Testis (tissue), 3 donors: ENCODE measurements around the gene RASD1. TPM values are rescaled to one million over a fixed set of nuclear protein-coding genes. Genes with fewer than 3 reads are reported as not detected.

Experiments
- DNase-seq: peaks from one replicate; pipeline ENCODE4 v3.0.0-alpha.2; 2019
- H3K27ac ChIP-seq, 2 donors: fragments of 200-600 bp; sonication (generic); one replicate each; pipeline ENCODE4 v1.5.1; 2019
- H3K27me3 ChIP-seq: fragments of 200-600 bp; sonication (generic); one replicate; pipeline ENCODE4 v1.5.1; 2019
- H3K36me3 ChIP-seq: fragments of 200-600 bp; sonication (generic); one replicate; pipeline ENCODE4 v1.5.1; 2017; ENCODE audit warnings: low read depth; ENCODE audit errors: missing control alignments
- H3K4me1 ChIP-seq: fragments of 200-600 bp; sonication (generic); one replicate; pipeline ENCODE4 v1.5.1; 2019
- H3K4me3 ChIP-seq, 2 donors: fragments of 200-600 bp; sonication (generic); one replicate each; pipeline ENCODE4 v1.5.1; 2017 to 2019
- H3K9me3 ChIP-seq: fragments of 200-600 bp; sonication (generic); one replicate; pipeline ENCODE4 v1.5.1; 2017
- POLR2A ChIP-seq: fragments of 450-650 bp; IDR thresholded peaks from one replicate; pipeline ENCODE4 v1.6.1; 2017; ENCODE audit warnings: antibody characterized with exemption, mild to moderate bottlenecking, moderate library complexity
- whole genome bisulfite sequencing, 2 donors: methylation state at CpG; one replicate each; pipeline ENCODE4 v1.1.5; 2018; 5-methylcytosine and 5-hydroxymethylcytosine counted together
- intact Hi-C: fragments of 100-400 bp; cut with DNase I; formaldehyde crosslinking; loops from one replicate; pipeline ENCODE4 v1.15.1; 2023; ENCODE audit warnings: low total_unique reads
- polyA plus RNA-seq: library from polyadenylated mRNA; stranded (reverse); fragments of 350-450 nt; fragmentation: Illumina TruSeq; extraction: RNeasy Lipid Tissue Mini Kit (QIAGEN cat#74804); gene quantifications from one replicate; pipeline ENCODE4 v1.2.3, GENCODE V29; 2014; ENCODE audit warnings: low read depth, low replicate concordance; ENCODE audit not compliant: insufficient read depth
- total RNA-seq, 2 donors: library from RNA; depleted of rRNA; stranded (reverse); fragments of >200 nt; gene quantifications; one replicate each; pipeline ENCODE4 v1.2.3, GENCODE V29; 2016
- TF ChIP-seq, protein P1 (sequence below), 3 experiments: fragments of 450-650 bp in 2 of 3; fragments of 200-600 bp in 1 of 3; sonication (generic) in 1 of 3; IDR thresholded peaks; one replicate each; pipeline ENCODE4 v1.5.1; 2016 to 2019; ENCODE audit warnings: antibody characterized with exemption in 3 of 3, mild to moderate bottlenecking in 2 of 3, moderate library complexity in 1 of 3

Gene RASD1
- total and polyA plus RNA-seq, 3 donors from 2014 or later, result 50.1 to 129 (median 99.7) TPM

DNA sequence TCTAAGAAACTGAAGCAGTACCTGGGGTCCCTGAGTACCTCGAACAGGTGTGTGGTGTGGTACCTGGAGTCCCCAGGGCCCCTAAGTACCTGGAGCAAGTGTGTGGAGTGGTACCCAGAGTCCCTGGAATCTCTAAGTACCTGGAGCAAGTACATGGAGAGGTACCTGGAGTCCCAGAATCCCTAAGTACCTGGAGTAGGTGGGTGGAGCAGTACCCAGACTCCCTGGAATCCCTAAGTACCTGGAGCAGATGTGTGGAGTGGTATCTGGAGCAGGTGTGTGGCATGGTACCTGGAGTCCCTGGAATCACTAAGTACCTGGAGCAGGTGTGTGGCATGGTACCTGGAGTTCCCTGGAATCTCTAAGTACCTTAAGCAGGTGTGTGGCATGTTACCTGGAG, 41.9 kb downstream of the RASD1 start:
- H3K9me3 ChIP-seq, result no peaks in the 10 kb centered on the region
- no peaks in the 10 kb centered on the region for H3K27me3 ChIP-seq
- no peaks in the 10 kb centered on the region for H3K36me3 ChIP-seq
- no peak for TF ChIP-seq POLR2A
- TF ChIP-seq, protein P1, sequence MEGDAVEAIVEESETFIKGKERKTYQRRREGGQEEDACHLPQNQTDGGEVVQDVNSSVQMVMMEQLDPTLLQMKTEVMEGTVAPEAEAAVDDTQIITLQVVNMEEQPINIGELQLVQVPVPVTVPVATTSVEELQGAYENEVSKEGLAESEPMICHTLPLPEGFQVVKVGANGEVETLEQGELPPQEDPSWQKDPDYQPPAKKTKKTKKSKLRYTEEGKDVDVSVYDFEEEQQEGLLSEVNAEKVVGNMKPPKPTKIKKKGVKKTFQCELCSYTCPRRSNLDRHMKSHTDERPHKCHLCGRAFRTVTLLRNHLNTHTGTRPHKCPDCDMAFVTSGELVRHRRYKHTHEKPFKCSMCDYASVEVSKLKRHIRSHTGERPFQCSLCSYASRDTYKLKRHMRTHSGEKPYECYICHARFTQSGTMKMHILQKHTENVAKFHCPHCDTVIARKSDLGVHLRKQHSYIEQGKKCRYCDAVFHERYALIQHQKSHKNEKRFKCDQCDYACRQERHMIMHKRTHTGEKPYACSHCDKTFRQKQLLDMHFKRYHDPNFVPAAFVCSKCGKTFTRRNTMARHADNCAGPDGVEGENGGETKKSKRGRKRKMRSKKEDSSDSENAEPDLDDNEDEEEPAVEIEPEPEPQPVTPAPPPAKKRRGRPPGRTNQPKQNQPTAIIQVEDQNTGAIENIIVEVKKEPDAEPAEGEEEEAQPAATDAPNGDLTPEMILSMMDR (IDR thresholded peaks at IDR 0.05), result no peak
- H3K4me1 ChIP-seq, result no peaks in the 10 kb centered on the region
- H3K27ac ChIP-seq, result no peak overlapping the region
- no peak for DNase-seq
- no peak overlapping the region for H3K4me3 ChIP-seq
- WGBS, 2 donors, result 75 to 90% methylated on average over 1 of the region's 1 CpG
- intact Hi-C loops, result no loop called here

DNA sequence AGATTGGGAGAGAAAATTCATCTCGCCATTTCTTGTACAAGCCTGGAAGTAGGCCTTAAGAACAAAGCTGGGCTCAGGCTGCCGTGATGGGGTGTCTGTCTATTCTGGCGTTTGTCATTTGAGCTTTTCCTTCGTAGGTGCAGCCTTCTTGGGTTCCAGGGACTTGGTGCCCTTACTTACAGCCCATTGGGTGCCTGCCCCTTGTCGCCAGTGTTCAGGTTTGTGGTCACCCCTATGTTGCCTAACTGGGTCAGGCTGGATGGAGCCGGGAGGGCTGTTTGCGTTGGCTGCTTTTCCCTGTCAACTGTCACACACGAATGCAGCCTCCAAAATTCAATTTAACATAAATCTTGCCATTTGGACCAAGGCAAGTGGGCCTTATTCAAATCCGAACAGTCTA, 43.1 kb downstream of the RASD1 start:
- DNase-seq, result no peak
- Histone ChIP-seq H3K27me3 (no peaks in the 10 kb centered on the region), H3K4me3 (no peak overlapping the region), H3K9me3 (no peaks in the 10 kb centered on the region), H3K27ac (no peak overlapping the region), H3K4me1 (no peaks in the 10 kb centered on the region), H3K36me3 (no peaks in the 10 kb centered on the region)
- 84 to 85% methylated on average over 9 of the region's 9 CpGs for WGBS, 2 donors
- TF ChIP-seq POLR2A, result no peak
- TF ChIP-seq, protein P1 (IDR thresholded peaks at IDR 0.05), result no peak
- intact Hi-C loops, result no loop called here

DNA sequence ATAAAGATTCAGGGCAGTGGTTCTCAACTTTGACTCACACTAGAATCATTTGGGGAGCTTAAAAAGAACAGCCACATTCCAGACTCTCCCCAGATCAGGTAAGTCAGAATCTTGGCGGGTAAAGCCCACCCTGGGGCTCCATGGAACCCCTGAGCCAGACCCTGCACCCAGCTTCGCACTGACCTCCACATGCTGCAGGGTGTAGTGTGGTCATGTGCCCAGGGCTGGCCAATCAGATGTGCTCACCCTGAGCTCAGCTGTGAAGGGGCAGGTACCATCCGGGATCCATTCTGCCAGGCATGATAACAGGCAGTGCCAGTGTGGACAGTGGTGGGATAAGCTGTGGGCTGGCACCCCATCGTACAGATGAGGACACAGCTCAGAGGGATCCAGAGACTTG, 47.5 kb downstream of the RASD1 start:
- no peak overlapping the region for H3K4me3 ChIP-seq
- no peaks in the 10 kb centered on the region for H3K9me3 ChIP-seq
- no peaks in the 10 kb centered on the region for H3K4me1 ChIP-seq
- 87 to 96% methylated on average over 2 to 4 of the region's 4 CpGs for WGBS, 2 donors
- no peaks in the 10 kb centered on the region for H3K36me3 ChIP-seq
- no peak for TF ChIP-seq POLR2A
- no peak for DNase-seq
- no peaks in the 10 kb centered on the region for H3K27me3 ChIP-seq
- intact Hi-C loops, result no loop called here
- no peak overlapping the region for H3K27ac ChIP-seq

DNA sequence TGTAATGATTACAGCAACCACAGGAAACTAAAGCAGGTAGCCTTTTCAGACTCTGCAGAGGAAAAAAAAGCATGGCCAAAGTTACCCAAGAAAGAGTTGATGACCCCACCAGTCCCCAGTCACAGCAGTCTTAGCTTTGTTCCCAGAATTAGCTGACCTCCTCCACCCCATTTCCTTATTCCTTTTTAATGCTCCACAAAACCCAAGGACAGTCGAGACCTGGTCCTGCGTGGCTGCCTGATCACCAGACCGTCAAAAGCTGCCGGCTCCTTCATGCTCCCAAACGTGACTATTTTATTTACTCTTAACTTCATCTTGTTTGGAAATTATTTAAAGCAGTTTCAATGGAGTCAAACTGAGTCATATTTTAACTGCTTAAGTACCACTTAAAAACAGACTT, 48.1 kb downstream of the RASD1 start:
- no peak overlapping the region for H3K27ac ChIP-seq
- no peaks in the 10 kb centered on the region for H3K9me3 ChIP-seq
- H3K4me1 ChIP-seq, result no peaks in the 10 kb centered on the region
- H3K36me3 ChIP-seq, result no peaks in the 10 kb centered on the region
- 38 to 47% methylated on average over 5 of the region's 5 CpGs for WGBS, 2 donors
- no peaks in the 10 kb centered on the region for H3K27me3 ChIP-seq
- intact Hi-C loops, result no loop called here
- DNase-seq, result no peak
- no peak overlapping the region for H3K4me3 ChIP-seq
- TF ChIP-seq, protein P1 (IDR thresholded peaks at IDR 0.05), result no peak
- no peak for TF ChIP-seq POLR2A

DNA sequence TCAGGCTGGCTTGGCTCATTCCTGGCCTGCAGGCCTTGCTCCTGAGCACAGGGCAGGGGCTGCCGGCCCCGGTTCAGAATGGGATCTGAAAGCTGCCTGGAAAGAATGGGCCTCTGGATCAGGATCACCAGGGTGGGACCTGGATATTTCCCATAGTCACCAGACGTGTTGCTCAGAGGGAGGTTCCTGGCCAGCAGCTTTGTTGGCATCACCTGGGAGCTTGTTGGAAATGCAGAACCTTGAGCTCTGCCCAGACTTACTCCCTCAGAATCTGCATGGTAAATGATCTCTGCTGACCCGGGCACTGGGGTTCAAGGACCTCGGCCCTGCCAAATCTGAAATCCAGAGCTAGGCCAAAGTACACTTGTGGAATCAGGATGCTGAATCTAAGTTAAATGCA, 48.9 kb downstream of the RASD1 start:
- Histone ChIP-seq H3K36me3 (no peaks in the 10 kb centered on the region), H3K27me3 (no peaks in the 10 kb centered on the region)

More for the DNA sequence above, 48.9 kb downstream of the RASD1 start:
- DNase-seq, result no peak
- TF ChIP-seq POLR2A, result no peak
- TF ChIP-seq, protein P1 (IDR thresholded peaks at IDR 0.05), result no peak
- WGBS, 2 donors, result 88 to 89% methylated on average over 5 of the region's 5 CpGs
- Histone ChIP-seq H3K27ac (no peak overlapping the region), H3K4me1 (no peaks in the 10 kb centered on the region), H3K4me3 (no peak overlapping the region), H3K9me3 (no peaks in the 10 kb centered on the region)
- intact Hi-C loops, result no loop called here
